B cell (primary cell): ENCODE data around the gene CDC42BPG. TPM values are rescaled to one million over a fixed set of nuclear protein-coding genes. Genes with fewer than 3 reads are reported as not detected.

Source experiments
- ATAC-seq: fragments of 200-7000 bp; cut with Tn5 transposase; one replicate; pipeline ENCODE4 v1.10.0; 2021; ENCODE audit warnings: low read depth, mild to moderate bottlenecking, moderate number of reproducible peaks, moderate library complexity
- CTCF ChIA-PET: fragments of 350-600 bp; sonication (Branson Sonifier 250); formaldehyde crosslinking; loops from one replicate; lab custom pipeline; 2021; ENCODE audit warnings: antibody characterized with exemption, inconsistent platforms; lab: Charles Lee
- POLR2A ChIA-PET: fragments of 350-600 bp; sonication (Branson Sonifier 250); formaldehyde crosslinking; loops from one replicate; lab custom pipeline; 2021; ENCODE audit warnings: antibody characterized with exemption; lab: Charles Lee
- DNase-seq: peaks from one replicate; pipeline ENCODE4 v3.0.0; 2013
- H2AFZ ChIP-seq: 2 replicates; pipeline ENCODE4 v1.6.1; 2012; ENCODE audit warnings: mild to moderate bottlenecking, low read depth, low read length; ENCODE audit not compliant: insufficient read depth, poor library complexity, severe bottlenecking
- H3K27ac ChIP-seq, 2 donors: 1 replicate in 1 of 2; 2 replicates in 1 of 2; pipeline ENCODE4 v1.5.1; 2012 to 2013; ENCODE audit warnings: low read length in 2 of 2, mild to moderate bottlenecking in 2 of 2, moderate library complexity in 1 of 2
- H3K27me3 ChIP-seq, 4 experiments: fragments of 200-600 bp in 1 of 4; sonication (generic) in 1 of 4; replicated peaks in 1 of 4; 1 replicate in 2 of 4; 2 replicates in 2 of 4; pipeline versions ENCODE4 v1.6.1 to v1.7.0; 2013 to 2016; ENCODE audit warnings: low read length in 3 of 4, mild to moderate bottlenecking in 2 of 4, mixed read lengths in 1 of 4, moderate library complexity in 1 of 4; ENCODE audit not compliant: insufficient read depth in 4 of 4, control insufficient read depth in 3 of 4; ENCODE audit errors: control extremely low read depth in 1 of 4
- H3K36me3 ChIP-seq, 2 experiments: replicated peaks in 1 of 2; 1 replicate in 1 of 2; 2 replicates in 1 of 2; pipeline versions ENCODE4 v1.6.1 to v1.7.1; 2013; ENCODE audit warnings: low read length in 1 of 2; ENCODE audit not compliant: insufficient read depth in 2 of 2, control insufficient read depth in 1 of 2; ENCODE audit errors: control extremely low read depth in 1 of 2, extremely low read depth in 1 of 2
- H3K4me1 ChIP-seq, 2 donors: fragments of 200-600 bp in 1 of 2; sonication (generic) in 1 of 2; 1 replicate in 1 of 2; 2 replicates in 1 of 2; pipeline versions ENCODE4 v1.5.1 to v1.6.1; 2013 to 2017; ENCODE audit warnings: low read length in 2 of 2; ENCODE audit not compliant: control insufficient read depth in 2 of 2, insufficient read depth in 2 of 2
- H3K4me2 ChIP-seq: replicated peaks from 2 replicates; pipeline ENCODE3; 2012; ENCODE audit warnings: mild to moderate bottlenecking, low read depth, low read length; ENCODE audit not compliant: poor library complexity, severe bottlenecking
- H3K4me3 ChIP-seq, 5 experiments: fragments of 200-600 bp in 1 of 5; sonication (generic) in 1 of 5; 1 replicate in 3 of 5; 2 replicates in 2 of 5; pipeline versions ENCODE4 v1.5.1 to v1.7.0; 2011 to 2016; ENCODE audit warnings: low read length in 4 of 5, mild to moderate bottlenecking in 4 of 5, low read depth in 2 of 5, control low read depth in 1 of 5, moderate library complexity in 1 of 5; ENCODE audit not compliant: insufficient read depth in 1 of 5; ENCODE audit errors: control extremely low read depth in 1 of 5, extremely low read depth in 1 of 5
- H3K79me2 ChIP-seq: fragments of 200-600 bp; sonication (generic); one replicate; pipeline ENCODE4 v1.6.0; 2016; ENCODE audit warnings: low read length; ENCODE audit not compliant: control insufficient read depth, insufficient read depth
- H3K9ac ChIP-seq: fragments of 200-600 bp; sonication (generic); 2 replicates; pipeline ENCODE4 v1.6.1; 2017; ENCODE audit warnings: mild to moderate bottlenecking, low read length, moderate library complexity
- H3K9me3 ChIP-seq, 3 donors: one replicate each; pipeline versions ENCODE4 v1.6.1 to v1.7.1; 2013; ENCODE audit warnings: low read length in 2 of 3; ENCODE audit not compliant: control insufficient read depth in 2 of 3, insufficient read depth in 1 of 3; ENCODE audit errors: control extremely low read depth in 1 of 3
- H4K20me1 ChIP-seq: 2 replicates; pipeline ENCODE4 v1.6.0; 2012; ENCODE audit warnings: mild to moderate bottlenecking, low read length; ENCODE audit not compliant: insufficient read depth, control insufficient read depth, poor library complexity, severe bottlenecking
- H3K27ac Mint-ChIP-seq: one replicate; pipeline ENCODE4 v1.8.0; 2021; ENCODE audit warnings: mixed read lengths
- H3K27me3 Mint-ChIP-seq: one replicate; pipeline ENCODE4 v1.8.0; 2021; ENCODE audit warnings: mixed read lengths
- H3K4me1 Mint-ChIP-seq: one replicate; pipeline ENCODE4 v1.8.0; 2021; ENCODE audit warnings: mixed read lengths
- H3K4me3 Mint-ChIP-seq: one replicate; pipeline ENCODE4 v1.8.0; 2021; ENCODE audit warnings: mixed read lengths
- H3K9me3 Mint-ChIP-seq: one replicate; pipeline ENCODE4 v1.8.0; 2022; ENCODE audit warnings: mixed read lengths; ENCODE audit not compliant: insufficient read depth
- EZH2 ChIP-seq: IDR thresholded peaks from 2 replicates; pipeline ENCODE4 v1.6.1; 2012; ENCODE audit warnings: borderline replicate concordance, low read depth, mild to moderate bottlenecking, moderate library complexity, low read length; ENCODE audit not compliant: insufficient read depth, poor library complexity, severe bottlenecking
- WGBS: methylation state at CpG from one replicate; pipeline ENCODE4 v1.1.5; 2013; ENCODE audit warnings: missing lambda C conversion rate; ENCODE audit not compliant: insufficient coverage; 5-methylcytosine and 5-hydroxymethylcytosine counted together
- intact Hi-C: fragments of 100-400 bp; cut with micrococcal nuclease; formaldehyde crosslinking; loops from one replicate; pipeline ENCODE4 v1.10.0; 2022
- polyA plus RNA-seq: library from polyadenylated mRNA; depleted of rRNA; stranded (reverse); fragments of >200 nt; gene quantifications from 2 replicates; pipeline ENCODE4 v1.2.3, GENCODE V29; 2012
- total RNA-seq, 2 donors: library from RNA; stranded (reverse); fragments of 120-200 nt in 1 of 2; gene quantifications; 1 replicate in 1 of 2; 2 replicates in 1 of 2; pipeline versions ENCODE4 v1.2.3 to v1.2.4, GENCODE V29; 2013 to 2022
- TF ChIP-seq, protein P1 (sequence below): fragments of 200-600 bp; IDR thresholded peaks from one replicate; pipeline ENCODE4 v1.8.0; 2022; ENCODE audit warnings: antibody characterized with exemption, mild to moderate bottlenecking

The CDC42BPG gene
- total and polyA plus RNA-seq, 2 donors (not counting 1 experiment from before 2014, with no cell fraction given), result 3.7 to 8.7 TPM

DNA sequence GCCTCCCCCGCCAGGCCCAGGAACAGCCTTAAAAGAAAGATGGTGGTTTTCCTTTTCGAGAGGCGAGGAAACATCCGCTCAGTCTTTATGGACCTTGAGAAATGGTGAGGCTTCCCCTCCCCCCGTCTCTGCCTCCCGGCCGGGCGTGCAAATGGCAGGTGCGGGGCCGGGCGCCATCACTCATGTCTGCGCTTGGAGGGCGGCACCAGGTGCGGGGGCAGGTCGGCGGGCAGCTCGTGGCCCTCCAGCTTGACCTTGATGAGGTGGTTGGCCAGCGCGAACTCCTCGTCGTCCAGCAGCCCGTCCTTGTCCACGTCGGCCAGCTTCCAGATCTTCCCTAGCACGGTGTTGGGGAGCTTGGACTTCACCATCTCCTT, 9.7 kb upstream of the CDC42BPG start:
- Histone ChIP-seq H3K27me3 (no peaks in the 10 kb centered on the region), H3K4me3 (peak overlapping the region in 1 of 5 experiments; percentile 30), H3K79me2 (peaks cover 71% of the 10 kb centered on the region), H3K9me3 (no peaks in the 10 kb centered on the region), H4K20me1 (peaks cover 13% of the 10 kb centered on the region), H3K36me3 (peaks cover 0 to 51% of the 10 kb centered on the region in 2 experiments), H3K9ac (peak overlapping the region; percentile 42), H3K4me1 (peaks cover 95 to 100% of the 10 kb centered on the region in 2 donors), H2AFZ (no peak overlapping the region), H3K4me2 (peak overlapping the region; percentile 76), H3K27ac (peak overlapping the region; percentile 90 to 100)
- CTCF ChIA-PET, result interaction anchor here (14.3 to 29.2 kb wide), 2 partner anchors 9 to 32 kb away, joined by 343 to 1254 read pairs; partner anchors contain the start of gene EHD1
- peak overlapping the region; percentile 95 for H3K27ac Mint-ChIP-seq
- no peaks in the 10 kb centered on the region for H3K9me3 Mint-ChIP-seq
- ATAC-seq (no peak), DNase-seq (no peak)
- H3K27me3 Mint-ChIP-seq, result no peaks in the 10 kb centered on the region
- intact Hi-C loops, result no loop called here
- peak overlapping the region; percentile 79 for H3K4me3 Mint-ChIP-seq
- peaks cover 88% of the 10 kb centered on the region for H3K4me1 Mint-ChIP-seq
- POLR2A ChIA-PET, result interaction anchor here (8.7 kb wide), 1 partner anchor 23 kb away, joined by 158 read pairs; the partner anchor contains the start of gene EHD1
- no peak for TF ChIP-seq EZH2
- TF ChIP-seq, protein P1, sequence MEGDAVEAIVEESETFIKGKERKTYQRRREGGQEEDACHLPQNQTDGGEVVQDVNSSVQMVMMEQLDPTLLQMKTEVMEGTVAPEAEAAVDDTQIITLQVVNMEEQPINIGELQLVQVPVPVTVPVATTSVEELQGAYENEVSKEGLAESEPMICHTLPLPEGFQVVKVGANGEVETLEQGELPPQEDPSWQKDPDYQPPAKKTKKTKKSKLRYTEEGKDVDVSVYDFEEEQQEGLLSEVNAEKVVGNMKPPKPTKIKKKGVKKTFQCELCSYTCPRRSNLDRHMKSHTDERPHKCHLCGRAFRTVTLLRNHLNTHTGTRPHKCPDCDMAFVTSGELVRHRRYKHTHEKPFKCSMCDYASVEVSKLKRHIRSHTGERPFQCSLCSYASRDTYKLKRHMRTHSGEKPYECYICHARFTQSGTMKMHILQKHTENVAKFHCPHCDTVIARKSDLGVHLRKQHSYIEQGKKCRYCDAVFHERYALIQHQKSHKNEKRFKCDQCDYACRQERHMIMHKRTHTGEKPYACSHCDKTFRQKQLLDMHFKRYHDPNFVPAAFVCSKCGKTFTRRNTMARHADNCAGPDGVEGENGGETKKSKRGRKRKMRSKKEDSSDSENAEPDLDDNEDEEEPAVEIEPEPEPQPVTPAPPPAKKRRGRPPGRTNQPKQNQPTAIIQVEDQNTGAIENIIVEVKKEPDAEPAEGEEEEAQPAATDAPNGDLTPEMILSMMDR, result no peak
- WGBS, result 97% methylated on average over 25 of the region's 25 CpGs

DNA sequence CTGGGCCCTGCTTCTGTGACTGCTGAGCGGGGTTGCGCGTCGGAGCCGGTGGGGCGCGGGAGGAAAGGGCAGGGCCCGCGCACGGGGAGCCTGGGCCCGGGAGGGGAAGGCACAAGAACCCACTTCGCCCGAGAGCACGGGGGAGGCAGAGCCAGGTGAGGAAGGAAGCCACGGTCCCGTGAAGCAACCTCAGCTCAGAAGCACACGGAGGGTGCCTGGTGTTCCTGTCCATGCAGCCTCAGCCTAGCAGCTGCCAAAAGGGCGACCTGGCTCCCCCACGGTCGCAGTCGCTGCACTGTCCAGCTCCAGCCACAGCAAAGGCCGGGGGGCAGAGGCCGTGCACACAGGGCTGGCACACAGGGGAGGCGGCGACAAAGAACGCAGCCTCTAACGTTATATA, 9.3 kb upstream of the CDC42BPG start:
- intact Hi-C loops, result no loop called here
- H3K27ac ChIP-seq, result peak overlapping the region; percentile 90 to 100
- ATAC-seq, result no peak

More for the DNA sequence above, 9.3 kb upstream of the CDC42BPG start:
- Histone ChIP-seq H3K4me1 (peaks cover 95 to 100% of the 10 kb centered on the region in 2 donors), H3K79me2 (peaks cover 71% of the 10 kb centered on the region), H3K9ac (peak overlapping the region; percentile 42), H3K27me3 (no peaks in the 10 kb centered on the region), H3K9me3 (no peaks in the 10 kb centered on the region), H2AFZ (no peak overlapping the region), H3K4me2 (peak overlapping the region; percentile 76), H3K4me3 (peak overlapping the region in 2 of 5 experiments; percentile 10 to 30), H3K36me3 (peaks cover 0 to 50% of the 10 kb centered on the region in 2 experiments), H4K20me1 (peaks cover 13% of the 10 kb centered on the region)
- ChIA-PET POLR2A (interaction anchor here (0.7 to 8.7 kb wide), 3 partner anchors 12 to 34 kb away, joined by 3 to 158 read pairs (median 150); partner anchors contain the start of gene EHD1), CTCF (interaction anchor here (2.1 to 29.2 kb wide), 3 partner anchors 9 to 33 kb away, joined by 7 to 1254 read pairs (median 343); partner anchors contain the start of genes CDC42BPG and EHD1)
- peak overlapping the region; percentile 79 for H3K4me3 Mint-ChIP-seq
- peak; percentile 78 for DNase-seq
- peaks cover 88% of the 10 kb centered on the region for H3K4me1 Mint-ChIP-seq
- no peak for TF ChIP-seq EZH2
- TF ChIP-seq, protein P1, result no peak
- WGBS, result 14% methylated on average over 26 of the region's 27 CpGs
- no peaks in the 10 kb centered on the region for H3K9me3 Mint-ChIP-seq
- no peaks in the 10 kb centered on the region for H3K27me3 Mint-ChIP-seq
- H3K27ac Mint-ChIP-seq, result peak overlapping the region; percentile 95
